Activated CD4-positive, alpha-beta T cell treated with anti-CD3 and anti-CD28 coated beads for 4 hours (primary cell): ENCODE measurements around the gene DNAJC5.

Experiments
- DNase-seq, 2 donors: peaks; one replicate each; pipeline ENCODE4 v3.0.0-alpha.2; 2020

Gene DNAJC5

DNA sequence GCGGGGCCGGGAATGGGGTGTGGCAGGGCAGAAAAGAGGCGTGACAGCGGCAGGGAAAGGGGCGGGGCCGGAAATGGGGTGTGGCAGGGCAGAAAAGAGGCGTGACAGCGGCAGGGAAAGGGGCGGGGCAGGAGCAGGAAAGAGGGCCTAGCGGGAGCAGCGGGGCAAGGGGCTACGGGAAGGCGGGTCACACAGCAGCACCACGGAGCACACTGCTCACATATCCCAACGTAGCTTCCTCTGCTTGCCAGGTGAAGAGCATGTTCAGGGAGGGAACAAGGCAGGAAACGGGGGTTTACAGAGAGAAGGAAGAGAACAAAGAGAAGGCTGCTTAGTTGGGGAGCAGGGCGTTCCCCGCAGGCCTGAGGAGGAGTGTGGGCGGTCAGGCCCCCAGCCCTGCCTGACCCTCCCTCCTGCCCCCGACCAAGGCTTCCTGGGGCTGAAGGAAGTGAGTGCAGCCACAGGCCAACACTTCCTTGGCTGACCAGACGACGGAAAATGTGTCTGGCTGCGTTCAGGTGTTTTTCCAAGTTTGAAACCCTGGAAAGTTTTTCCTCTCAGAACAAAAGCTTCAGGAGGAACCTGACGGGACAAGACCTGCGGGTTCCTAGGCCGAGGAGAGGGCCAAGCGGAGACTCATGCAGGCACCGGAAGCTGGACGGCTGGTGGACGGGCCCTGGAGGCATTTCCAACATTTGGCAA lies 47.5 kb downstream of the DNAJC5 start:
- peak in 1 of 2 donors; percentile 32 for DNase-seq

DNA sequence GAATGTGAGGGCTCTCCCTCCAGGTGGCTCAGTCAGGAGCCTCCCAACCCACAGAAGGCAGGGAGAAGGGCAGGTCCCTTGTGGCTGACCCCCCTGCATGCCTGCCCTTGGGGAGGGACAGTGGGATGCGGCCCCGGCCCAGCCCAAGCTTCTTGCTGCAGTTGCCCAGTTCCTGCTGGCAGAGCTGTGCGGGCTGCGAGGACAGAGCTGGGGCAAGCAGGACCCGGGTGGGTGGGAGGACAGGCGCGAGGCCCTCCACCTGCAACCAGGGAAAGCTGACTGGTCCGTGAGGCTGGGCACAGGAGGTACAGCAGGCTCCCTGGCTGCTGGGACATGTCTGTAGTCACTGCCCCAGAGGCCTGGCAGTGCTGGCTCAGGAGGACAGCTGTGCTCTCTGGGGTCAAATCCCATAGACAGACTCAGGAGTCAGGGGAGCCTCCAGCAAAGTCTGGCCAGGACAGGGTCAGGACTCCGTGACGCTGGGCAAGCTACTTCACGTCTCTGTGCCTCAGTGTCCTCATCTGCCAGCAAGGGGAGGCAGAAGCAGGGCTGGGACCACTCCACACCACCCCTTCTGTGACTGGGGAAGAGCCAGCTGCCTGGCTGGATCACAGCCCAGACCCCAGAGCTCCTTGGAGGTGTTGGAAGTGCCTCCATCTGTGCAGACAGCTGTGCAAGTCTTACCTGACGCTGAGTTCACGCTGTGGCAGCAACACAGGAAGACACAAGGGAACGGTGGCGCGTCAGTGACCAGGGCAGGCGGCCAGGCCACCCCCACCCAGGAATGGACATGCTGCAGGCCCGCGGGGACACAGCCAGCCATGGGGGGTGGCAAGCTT lies 48.3 kb downstream of the DNAJC5 start:
- DNase-seq: no peak

DNA sequence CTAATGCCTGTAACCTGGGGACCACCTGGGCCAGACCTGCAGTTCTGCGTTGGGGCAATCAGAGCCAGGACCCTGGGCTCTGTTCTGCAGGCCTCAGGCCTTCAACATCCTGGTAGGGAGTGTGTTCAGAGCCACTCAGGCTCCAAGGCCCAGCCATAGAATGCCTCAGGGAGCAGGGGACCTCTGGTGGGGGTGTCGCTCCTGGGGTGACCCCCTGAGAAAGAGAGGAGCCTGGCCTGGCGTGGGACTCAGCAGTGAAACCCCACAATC lies 48.8 kb downstream of the DNAJC5 start:
- DNase-seq: no peak

DNA sequence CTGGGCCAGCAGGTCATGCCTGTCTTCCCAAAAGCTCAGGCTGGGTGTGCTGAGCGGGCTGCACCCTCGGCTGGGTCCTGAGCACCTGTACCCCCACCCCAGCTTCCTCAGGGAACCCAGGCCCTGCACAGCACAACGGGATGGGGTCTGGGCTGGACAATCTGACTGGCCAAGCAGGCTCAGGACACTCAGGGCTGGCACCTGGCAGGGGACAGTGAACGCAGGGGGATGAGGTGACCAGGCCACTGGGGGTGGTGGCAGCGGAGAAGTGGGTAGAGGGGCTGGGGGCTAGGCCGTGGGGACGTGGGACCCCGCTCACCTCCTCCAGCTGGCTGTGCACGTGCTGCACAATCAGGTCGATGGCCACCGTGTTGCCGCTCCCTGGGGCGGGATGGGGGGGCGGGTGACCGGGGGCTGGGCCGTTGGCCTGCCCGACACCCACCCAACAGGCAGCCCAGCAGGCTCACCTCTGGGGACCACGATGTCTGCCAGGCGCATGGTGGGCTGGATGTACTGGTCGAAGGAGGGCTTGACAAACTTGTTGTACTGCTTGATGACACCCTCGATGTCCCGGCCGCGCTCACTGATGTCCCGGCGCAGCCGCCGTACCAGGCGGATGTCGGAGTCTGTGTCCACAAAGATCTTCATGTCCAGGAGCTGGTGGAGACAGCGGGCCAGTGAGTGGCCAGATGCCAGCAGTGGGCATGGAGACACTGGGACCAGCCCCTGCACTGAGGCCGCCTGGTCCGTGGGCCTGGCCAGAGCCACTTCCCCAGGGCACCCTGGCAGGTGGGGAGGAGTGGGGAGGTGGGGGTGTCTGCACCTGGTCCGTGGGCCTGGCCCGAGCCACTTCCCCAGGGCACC lies 49.4 kb downstream of the DNAJC5 start:
- DNase-seq: no peak

DNA sequence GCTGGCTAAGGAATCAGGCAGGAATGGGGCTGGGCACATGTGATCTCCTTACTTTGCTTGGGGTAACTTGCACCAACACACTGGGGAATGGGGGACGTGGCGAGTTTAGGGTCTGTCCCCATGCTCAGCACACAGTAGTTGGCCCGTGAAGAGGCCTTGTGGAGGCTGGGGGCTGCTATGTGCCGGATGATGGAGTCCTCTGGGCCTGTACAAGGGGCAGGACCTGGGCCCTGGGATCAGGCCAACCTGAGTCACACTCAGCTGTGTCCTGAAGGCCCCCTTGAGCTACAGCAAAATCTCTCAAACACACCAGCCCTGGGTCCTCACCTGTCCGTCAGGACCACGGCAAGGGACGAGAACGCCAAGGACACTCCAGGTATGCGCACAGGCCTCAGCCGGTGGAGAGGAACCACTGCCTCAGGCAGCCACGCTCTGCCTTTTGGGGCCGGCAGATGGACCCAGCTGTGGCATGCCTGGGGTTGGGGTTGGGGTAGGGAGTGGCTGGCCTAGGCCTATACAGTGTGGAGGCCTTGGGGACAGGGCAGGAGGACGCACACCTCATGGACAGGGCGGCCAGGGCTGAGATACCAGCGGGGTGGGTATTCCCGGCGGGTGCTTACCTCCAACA lies 50.2 kb downstream of the DNAJC5 start:
- no peak for DNase-seq

DNA sequence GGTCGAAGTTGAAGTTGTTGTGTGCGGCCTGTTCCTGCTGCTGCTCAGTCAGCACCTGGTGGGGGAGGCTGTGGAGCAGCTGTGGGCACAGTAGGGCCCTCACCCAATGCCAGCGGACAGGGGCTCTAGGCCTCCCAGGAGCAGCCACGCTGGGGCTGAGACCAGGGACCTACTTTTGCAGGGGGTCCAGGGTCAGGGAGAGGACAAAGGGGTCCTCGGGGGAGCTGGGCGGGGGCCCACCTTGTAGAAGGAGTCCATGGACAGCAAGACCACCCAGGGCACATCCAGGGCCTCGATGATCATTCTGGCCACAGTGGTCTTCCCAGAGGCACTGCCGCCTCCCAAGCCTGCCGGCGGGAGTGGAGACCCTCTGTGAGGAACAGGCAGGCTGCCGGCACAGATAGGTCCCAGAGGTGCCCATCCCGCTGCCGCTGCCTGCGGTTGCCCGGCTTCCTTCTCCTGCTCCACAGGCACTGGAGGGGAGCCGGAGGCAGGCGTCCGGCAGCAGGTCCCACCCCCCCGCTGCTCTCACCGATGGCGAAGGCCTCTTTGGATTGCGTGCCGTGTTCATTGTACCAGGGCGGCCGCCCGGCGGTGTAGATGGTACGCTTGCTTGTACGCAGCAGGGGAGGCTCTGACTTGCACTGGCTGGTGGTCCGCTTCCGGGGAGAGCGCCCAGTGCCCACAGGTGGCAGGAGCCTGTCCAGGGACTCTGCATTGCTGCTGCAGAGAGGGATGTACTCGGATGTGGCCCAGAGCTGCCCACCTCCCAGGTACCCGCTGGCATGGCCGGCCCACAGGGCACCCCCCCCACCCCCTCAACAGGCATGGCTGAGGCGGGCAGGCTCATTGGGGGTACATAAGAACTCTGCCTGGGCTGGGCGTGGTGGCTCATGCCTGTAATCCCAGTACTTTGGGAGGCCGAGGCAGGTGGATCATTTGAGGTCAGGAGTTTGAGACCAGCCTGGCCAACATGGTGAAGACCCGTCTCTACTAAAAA lies 51.3 kb downstream of the DNAJC5 start:
- no peak for DNase-seq

DNA sequence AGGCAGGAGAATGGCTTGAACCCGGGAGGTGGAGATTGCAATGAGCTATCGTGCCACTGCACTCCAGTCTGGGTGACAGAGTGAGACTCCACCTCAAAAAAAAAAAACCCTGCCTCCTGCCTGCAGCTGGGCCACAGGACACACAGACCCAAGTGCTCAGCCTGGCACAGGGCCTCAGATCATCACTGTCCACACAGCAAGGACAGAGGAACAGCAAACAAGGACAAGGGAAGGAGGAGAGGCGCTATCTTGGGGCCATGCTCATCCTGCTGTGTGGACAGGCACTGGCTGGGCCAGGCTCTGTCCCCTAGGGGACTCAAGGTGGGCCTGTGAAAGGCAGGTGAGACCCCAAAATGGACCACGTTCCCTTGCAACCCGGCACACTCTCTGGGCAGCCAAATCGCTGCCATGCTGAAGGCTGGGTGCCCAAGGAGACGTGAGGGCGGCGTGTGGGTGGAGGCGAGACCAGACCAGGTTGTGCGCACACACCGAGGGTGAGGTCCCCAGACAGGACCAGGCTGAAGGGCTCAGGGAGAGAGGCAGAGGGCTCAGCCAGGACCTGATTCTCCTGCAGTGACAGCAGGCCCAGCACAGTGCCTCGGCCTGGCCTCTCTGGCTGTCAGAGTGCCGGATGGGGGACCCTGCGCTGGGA lies 52.2 kb downstream of the DNAJC5 start:
- DNase-seq: no peak

DNA sequence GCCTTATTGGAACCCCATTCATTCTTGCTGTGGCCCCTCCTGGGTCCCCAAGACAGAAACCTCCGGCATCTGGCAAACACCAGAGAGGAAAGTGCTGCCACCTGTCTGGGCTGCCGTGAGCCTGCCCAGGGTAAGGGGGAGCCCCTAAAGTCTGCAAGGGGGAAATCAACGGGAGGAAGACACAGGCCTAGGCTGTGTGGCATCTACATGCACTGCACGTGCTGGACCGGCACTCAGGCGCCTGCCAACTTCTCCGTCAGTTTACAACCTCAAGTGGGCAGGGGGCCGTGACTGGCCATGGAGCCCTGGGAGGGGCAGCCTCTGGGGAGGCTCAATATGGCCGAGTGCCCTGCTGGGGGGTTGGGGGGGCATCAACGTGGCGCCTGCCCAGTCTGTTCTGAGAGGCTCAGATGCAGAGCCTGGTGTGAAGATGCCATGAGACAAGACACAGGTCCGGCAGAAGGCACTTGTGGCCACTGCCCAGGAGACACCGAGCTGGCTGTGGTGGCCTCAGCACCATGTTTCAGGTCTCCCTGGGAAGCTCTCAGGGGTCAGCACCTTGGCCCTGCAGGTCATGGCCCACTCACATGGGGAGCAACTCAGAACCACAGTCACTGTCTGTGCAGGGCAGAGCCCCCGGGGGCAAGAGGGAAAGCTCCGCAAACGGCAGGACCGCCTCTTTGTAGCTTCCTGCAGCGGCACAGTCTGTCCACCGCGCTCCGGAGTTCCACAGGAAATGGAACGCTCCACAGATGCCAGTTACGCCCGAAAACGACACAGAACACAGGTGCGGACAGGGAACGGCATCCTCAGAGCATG lies 52.9 kb downstream of the DNAJC5 start:
- no peak for DNase-seq

DNA sequence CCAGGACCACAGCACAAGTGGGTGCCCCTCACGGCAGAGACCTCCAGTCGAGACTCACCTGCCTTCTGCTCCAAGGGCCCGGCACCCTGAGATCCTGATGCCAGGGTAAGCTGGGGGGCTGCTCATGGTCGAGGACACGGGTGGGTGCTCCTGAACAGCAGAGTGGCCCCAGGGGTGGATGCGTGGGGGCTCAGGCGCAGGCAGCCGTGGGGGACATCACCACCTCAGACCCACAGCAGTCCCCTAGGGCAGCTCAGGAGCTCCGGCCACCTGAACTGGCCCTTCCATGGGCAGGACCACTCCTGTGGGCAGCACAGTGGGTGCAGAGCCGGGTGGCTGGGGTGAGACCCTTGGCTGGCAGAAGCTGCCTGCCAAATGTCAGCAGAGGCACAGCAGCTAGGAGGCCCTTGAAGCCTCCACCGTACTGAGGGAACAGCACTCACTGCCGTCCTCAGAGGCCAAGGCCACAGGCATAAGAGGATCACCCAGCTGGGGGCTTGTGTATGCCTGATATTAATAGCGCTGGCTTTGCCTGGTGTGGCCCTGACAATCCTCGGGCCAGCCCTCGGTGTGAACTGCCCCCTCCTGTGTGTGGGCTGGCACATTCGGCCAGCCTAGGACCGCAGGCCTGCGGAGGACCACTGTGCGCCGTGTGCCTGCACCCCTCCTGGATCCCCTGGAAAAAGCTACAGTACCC lies 55.9 kb downstream of the DNAJC5 start:
- DNase-seq: no peak

DNA sequence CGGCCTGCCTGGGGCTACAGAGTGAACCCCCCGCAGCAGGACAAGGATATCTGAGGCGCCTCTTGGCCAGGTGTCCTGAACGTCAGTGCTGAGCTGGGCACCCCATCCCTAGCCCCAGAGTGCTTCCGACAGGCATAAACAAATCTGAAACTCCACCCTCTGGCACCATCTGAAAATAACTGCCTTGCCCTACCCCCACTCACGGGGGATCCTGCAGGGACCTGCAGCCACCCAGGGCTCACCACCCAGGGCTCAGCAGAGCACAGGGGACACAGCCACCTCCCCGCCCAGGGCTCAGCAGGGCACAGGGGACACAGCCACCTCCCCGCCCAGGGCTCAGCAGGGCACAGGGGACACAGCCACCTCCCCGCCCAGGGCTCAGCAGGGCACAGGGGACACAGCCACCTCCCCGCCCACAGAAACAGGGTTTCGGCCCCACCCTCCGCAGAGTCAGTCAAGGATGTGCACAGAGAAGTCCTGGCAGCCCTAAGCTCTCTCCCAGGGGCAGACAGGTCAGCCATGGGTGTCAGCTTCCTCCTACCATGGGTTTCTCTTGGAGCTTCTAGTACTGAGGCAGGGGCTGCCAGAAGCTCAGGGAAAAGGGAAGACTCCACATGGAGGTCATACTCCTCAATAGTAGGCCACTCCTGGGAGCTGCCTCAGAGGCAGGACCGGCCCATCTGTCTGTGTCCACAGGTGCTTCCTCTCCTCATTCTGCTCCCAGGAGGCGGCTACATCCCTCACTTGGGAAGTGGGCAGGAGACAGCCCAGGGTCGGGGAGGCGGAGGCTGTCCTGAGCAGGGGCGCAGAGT lies 56.7 kb downstream of the DNAJC5 start:
- DNase-seq: no peak

DNA sequence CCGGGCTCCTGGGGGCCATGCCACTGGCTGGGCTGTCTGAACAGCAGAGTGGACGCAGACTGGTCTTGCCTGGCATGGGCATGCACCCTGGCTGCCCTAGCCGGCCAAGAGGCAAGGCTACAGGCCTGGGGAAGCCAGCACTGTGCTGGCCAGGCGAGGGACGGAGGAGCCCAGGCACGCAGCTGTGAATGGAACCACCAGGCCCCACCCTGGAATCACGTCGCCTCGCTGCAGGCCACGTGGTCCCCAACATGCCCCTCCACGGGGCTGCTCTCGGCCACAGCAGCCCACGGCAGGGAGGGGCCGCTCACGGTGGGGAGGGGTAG lies 57.2 kb downstream of the DNAJC5 start:
- no peak for DNase-seq

DNA sequence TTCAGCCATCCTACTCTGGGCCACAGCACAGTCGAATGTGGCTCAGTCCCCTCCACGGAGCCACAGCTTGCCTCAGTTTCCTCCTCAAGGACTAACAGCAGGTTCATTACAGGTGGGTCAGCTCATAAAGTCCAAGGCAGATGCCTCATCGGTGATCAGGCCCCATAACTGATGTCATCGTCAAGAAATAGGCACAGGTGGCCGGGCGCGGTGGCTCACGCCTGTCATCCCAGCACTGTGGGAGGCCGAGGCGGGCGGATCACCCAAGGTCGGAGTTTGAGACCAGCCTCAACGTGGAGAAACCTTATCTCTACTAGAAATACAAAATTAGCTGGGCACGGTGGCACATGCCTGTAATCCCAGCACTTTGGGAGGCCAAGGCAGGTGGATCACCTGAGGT lies 57.8 kb downstream of the DNAJC5 start:
- no peak for DNase-seq

DNA sequence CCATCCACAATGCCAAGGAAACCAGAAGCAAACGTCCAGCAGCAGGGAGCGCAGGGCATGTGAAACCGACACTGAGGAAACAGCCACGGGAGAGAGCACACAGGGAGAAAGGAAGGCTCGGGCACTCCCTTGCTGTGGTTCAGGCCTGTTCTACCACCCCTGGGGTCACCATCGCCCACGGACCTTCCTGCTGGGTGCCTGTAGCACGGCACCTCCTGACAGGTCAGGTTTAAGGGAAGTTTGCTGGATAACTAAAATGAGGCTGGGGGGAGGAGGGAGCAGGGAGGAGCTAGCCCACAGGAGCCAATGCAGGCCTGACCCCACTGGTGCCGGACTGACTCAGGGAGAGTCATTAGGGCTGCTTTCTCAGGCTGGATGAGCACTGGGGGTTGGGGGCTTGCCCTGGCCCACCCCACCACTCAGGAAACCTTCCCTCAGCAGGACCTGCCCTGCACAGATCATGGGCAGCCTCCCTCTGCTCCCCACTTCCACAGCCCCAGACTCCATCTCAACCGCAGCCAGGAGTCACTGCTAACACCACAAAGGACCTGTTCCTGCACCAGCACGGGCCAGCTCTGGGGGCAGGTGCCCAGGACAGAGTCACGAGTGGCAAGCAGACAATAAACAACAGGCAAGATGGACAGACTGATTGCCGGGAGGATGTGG lies 59.0 kb downstream of the DNAJC5 start:
- DNase-seq: no peak

DNA sequence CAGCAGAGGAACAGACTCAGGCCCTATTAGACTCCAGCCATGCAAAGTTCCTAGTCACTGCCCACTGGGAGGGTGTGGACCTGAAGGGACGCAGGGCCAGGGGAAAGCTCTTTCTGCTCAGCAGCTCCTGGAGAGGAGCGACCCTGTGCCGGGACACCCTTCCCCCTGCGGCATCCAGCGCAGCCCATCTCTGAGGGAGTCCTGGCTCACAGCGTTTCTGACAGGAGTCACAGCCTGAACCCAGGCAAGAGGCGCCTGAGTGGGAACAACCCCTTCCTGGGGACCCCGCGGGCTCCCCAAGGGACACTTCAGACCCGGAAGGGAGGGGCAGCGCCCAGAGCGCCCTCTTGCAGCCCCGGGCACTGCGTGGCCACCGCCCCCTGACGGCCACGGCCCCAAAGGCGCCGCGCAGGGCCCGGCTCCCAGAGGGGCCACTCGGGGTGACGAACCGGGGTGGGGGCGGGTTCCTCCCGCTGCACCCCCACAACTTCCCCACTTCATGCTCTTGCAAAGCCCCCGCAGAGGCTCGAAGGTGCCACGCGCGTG lies 60.4 kb downstream of the DNAJC5 start:
- DNase-seq: peak; percentile 28 to 50

DNA sequence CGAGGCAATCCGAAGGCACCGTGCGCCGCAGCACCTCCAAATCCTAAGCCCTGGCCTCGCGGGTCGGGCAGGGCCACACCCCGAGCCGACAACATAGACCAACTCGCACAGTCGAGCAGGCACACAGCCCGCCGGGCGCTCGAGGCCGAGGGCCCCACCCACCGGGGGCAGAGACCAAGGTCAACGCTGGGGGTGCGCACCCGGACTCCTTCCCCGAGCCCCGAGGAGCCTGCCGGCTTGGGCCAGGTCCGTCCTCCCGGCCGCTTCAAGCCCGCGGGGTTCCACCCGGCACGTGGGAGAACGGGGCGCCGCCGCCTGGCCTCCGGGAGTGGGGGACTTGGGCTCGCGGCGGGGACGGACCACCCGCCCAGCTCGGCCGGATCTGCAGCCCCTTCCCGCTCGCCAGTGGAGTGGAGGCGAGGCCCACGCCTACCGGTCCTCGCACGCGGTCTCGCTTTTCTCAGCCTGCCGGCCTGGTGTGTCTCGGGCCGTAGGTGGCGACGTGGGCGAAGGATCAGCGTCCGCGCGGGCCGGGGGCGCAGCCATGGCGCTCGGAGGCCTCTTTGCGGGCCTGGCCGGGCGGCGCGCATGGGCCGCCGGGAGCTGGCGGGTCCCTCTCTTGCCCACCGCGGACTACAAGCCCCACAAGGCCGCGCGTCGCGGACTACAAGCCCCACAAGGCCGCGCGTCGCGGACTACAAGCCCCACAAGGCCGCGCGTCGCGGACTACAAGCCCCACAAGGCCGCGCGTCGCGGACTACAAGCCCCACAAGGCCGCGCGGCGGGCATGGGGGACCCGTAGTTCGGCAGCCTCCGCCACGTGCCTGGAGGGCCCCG lies 61.1 kb downstream of the DNAJC5 start, which contains the start of gene UCKL1:
Gene UCKL1 (minus strand): TSS at position 590 of the 837 bp plus-strand sequence. CDS start 44 bp downstream, at position 546.
- DNase-seq: peak; percentile 88 to 92

DNA sequence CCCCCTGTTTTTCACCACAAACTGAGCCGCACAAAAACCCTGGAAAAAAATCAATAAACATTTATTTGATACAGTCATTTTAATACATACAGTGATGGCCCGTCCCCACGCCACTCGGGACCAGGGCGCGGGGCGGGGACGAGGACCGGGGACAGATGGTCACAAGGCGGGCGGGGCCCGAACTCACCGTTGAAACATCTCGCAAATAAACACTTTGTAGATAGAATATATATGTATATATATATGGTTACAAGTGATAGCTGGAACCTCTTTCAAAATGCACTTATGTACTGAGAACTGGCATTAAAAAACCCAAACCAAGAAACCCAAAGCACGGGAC lies 61.7 kb downstream of the DNAJC5 start:
- DNase-seq: no peak

DNA sequence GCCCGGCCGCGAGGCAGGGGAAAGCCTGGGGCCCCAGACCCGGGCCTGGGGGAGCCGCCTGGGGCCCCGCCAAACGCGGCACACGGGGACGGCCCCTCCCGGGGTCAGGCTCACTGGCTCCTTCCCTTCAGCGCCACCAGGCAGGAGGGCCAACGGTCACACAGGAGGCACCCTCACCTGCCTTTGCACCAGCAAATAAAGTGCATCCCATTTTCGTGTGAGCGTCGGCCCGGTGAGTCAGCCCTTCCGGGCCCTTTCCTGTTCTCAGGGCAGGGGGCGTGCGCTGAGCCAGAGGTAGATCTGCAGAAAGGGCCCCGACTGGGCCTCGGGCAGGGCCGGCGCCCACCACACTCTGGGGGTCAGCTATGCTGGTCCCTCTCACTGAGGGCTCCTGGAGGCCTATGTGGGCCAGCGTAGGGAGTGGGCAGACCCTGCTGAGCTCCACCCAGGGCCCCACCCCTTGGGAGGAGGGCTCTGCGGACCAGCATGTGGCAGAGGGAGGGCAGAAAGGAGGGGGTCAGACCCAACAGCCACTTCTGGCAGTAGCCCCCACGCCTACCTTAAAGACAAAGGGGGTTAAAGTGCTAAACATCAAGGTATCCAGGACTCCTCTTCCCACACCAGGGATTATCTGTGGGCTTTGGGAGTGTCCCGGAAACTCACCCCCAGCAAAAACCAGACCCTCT lies 62.2 kb downstream of the DNAJC5 start:
- peak; percentile 78 to 79 for DNase-seq
